SK-N-SH (cell line): Measurements from ENCODE around the gene PBX3. TPM values are rescaled to one million over a fixed set of nuclear protein-coding genes. Genes with fewer than 3 reads are reported as not detected.
A peak's percentile ranks its signal among the peaks of the same experiment; 100 is the strongest.

Experiments
- CTCF ChIA-PET: fragments of 300-600, 350-600 bp; formaldehyde crosslinking; extraction: SDS; loops from one replicate; lab custom pipeline; 2021; lab: Yijun Ruan, JAX
- POLR2A ChIA-PET: fragments of 350-600 bp; sonication (Branson Sonifier 250); formaldehyde crosslinking; extraction: SDS; loops from one replicate; lab custom pipeline; 2020; ENCODE audit warnings: antibody characterized with exemption, inconsistent platforms; lab: Yijun Ruan, JAX
- DNase-seq: peaks from one replicate; pipeline ENCODE4 v3.0.0; 2012
- H2AFZ ChIP-seq: fragments of 200-600 bp; sonication (generic); 2 replicates; pipeline ENCODE4 v1.8.1; 2016; ENCODE audit warnings: antibody characterized with exemption, mild to moderate bottlenecking, low read depth
- H3F3A ChIP-seq: fragments of 200-600 bp; sonication (generic); replicated peaks from 2 replicates; pipeline ENCODE3; 2016; ENCODE audit warnings: antibody characterized with exemption, mild to moderate bottlenecking; ENCODE audit not compliant: insufficient read depth
- H3K27ac ChIP-seq, 2 experiments: fragments of 200-500 bp in 1 of 2; fragments of 200-600 bp in 1 of 2; sonication (Bioruptor generic) in 1 of 2; sonication (generic), shearing (Covaris generic) in 1 of 2; 2 replicates each; pipeline versions ENCODE4 v1.5.1 to v1.6.1; 2014 to 2016; ENCODE audit warnings: low read depth in 2 of 2, inconsistent platforms in 1 of 2, low read length in 1 of 2, mild to moderate bottlenecking in 1 of 2, mixed read lengths in 1 of 2
- H3K27me3 ChIP-seq: fragments of 200-600 bp; sonication (generic), shearing (Covaris generic); 2 replicates; pipeline ENCODE4 v1.6.1; 2016; ENCODE audit warnings: mixed run types; ENCODE audit not compliant: insufficient read depth
- H3K36me3 ChIP-seq, 2 experiments: fragments of 200-500 bp in 1 of 2; fragments of 200-600 bp in 1 of 2; sonication (Bioruptor generic) in 1 of 2; sonication (generic) in 1 of 2; replicated peaks in 1 of 2; 2 replicates each; pipeline versions ENCODE3 to v1.5.1; 2014 to 2016; ENCODE audit warnings: low read length in 1 of 2, mild to moderate bottlenecking in 1 of 2; ENCODE audit not compliant: insufficient read depth in 2 of 2, control insufficient read depth in 1 of 2
- H3K4me1 ChIP-seq, 2 experiments: fragments of 200-500 bp in 1 of 2; fragments of 200-600 bp in 1 of 2; sonication (Bioruptor generic) in 1 of 2; sonication (generic), shearing (Covaris generic) in 1 of 2; 2 replicates each; pipeline versions ENCODE4 v1.5.1 to v1.6.1; 2014 to 2016; ENCODE audit warnings: low read depth in 1 of 2, low read length in 1 of 2, mixed run types in 1 of 2; ENCODE audit not compliant: insufficient read depth in 2 of 2, control insufficient read depth in 1 of 2
- H3K4me2 ChIP-seq: fragments of 200-600 bp; sonication (generic), shearing (Covaris generic); 2 replicates; pipeline ENCODE4 v1.6.1; 2017; ENCODE audit warnings: mixed run types
- H3K4me3 ChIP-seq, 2 experiments: fragments of 200-500 bp in 1 of 2; fragments of 200-600 bp in 1 of 2; sonication (Bioruptor generic) in 1 of 2; sonication (generic), shearing (Covaris generic) in 1 of 2; 2 replicates each; pipeline versions ENCODE4 v1.5.1 to v1.8.1; 2014 to 2016; ENCODE audit warnings: low read depth in 2 of 2, inconsistent platforms in 1 of 2, low read length in 1 of 2, mild to moderate bottlenecking in 1 of 2, mixed read lengths in 1 of 2, moderate library complexity in 1 of 2
- H3K79me2 ChIP-seq: fragments of 200-600 bp; sonication (generic); 2 replicates; pipeline ENCODE4 v1.8.1; 2017; ENCODE audit warnings: mild to moderate bottlenecking; ENCODE audit not compliant: insufficient read depth
- H3K9ac ChIP-seq: fragments of 200-600 bp; sonication (generic); 2 replicates; pipeline ENCODE4 v1.6.1; 2017; ENCODE audit warnings: mixed run types
- H3K9me2 ChIP-seq: fragments of 200-600 bp; sonication (generic); 2 replicates; pipeline ENCODE4 v1.6.1; 2017; ENCODE audit warnings: mixed run types
- H3K9me3 ChIP-seq: fragments of 200-600 bp; sonication (generic); 2 replicates; pipeline ENCODE4 v1.6.1; 2017; ENCODE audit warnings: mixed run types, mild to moderate bottlenecking, moderate library complexity
- H4K20me1 ChIP-seq: fragments of 200-600 bp; sonication (generic); 2 replicates; pipeline ENCODE4 v1.6.1; 2017; ENCODE audit warnings: mild to moderate bottlenecking, mixed run types; ENCODE audit not compliant: insufficient read depth
- CTCF ChIP-seq: fragments of 200-600 bp; sonication (generic); IDR thresholded peaks from 2 replicates; pipeline ENCODE4 v1.6.1; 2017; ENCODE audit warnings: antibody characterized with exemption, mild to moderate bottlenecking, moderate library complexity
- EP300 ChIP-seq, 2 experiments: IDR thresholded peaks; 2 replicates each; pipeline versions ENCODE4 v1.4.0 to v1.6.1; 2012; ENCODE audit warnings: borderline replicate concordance in 1 of 2, low read depth in 1 of 2, low read length in 1 of 2
- FOXJ3 ChIP-seq: sonication (generic); formaldehyde crosslinking; IDR thresholded peaks from 2 replicates; pipeline ENCODE4 v1.5.1; 2020; ENCODE audit warnings: mild to moderate bottlenecking, missing genetic modification reagents
- FOXM1 ChIP-seq: IDR thresholded peaks from 2 replicates; pipeline ENCODE4 v1.4.0; 2012; ENCODE audit warnings: low read depth, mild to moderate bottlenecking
- GABPA ChIP-seq: IDR thresholded peaks from 2 replicates; pipeline ENCODE4 v1.4.0; 2012; ENCODE audit warnings: low read depth, mild to moderate bottlenecking
- GATA2 ChIP-seq: sonication (generic); formaldehyde crosslinking; IDR thresholded peaks from 2 replicates; pipeline ENCODE4 v1.5.0; 2020; ENCODE audit warnings: mild to moderate bottlenecking, missing genetic modification reagents
- MEF2A ChIP-seq: IDR thresholded peaks from 2 replicates; pipeline ENCODE4 v1.4.0; 2012; ENCODE audit warnings: low read depth, borderline replicate concordance
- MXI1 ChIP-seq: IDR thresholded peaks from 2 replicates; pipeline ENCODE4 v1.6.1; 2012; ENCODE audit warnings: mild to moderate bottlenecking, low read depth, low read length, improper control_type of control experiment
- NFIC ChIP-seq: IDR thresholded peaks from 2 replicates; pipeline ENCODE4 v1.4.0; 2012; ENCODE audit warnings: borderline replicate concordance
- PBX3 ChIP-seq: IDR thresholded peaks from 2 replicates; pipeline ENCODE4; 2012
- POLR2AphosphoS5 ChIP-seq: IDR thresholded peaks from 2 replicates; pipeline ENCODE4 v1.6.1; 2012; ENCODE audit warnings: low read depth, low read length
- RAD21 ChIP-seq: IDR thresholded peaks from 2 replicates; pipeline ENCODE4 v1.6.1; 2012; ENCODE audit warnings: mild to moderate bottlenecking, low read length
- RXRA ChIP-seq: IDR thresholded peaks from 2 replicates; pipeline ENCODE4 v1.4.0; 2012; ENCODE audit warnings: low read depth, mild to moderate bottlenecking, borderline replicate concordance
- TCF12 ChIP-seq: IDR thresholded peaks from 2 replicates; pipeline ENCODE4 v1.4.0; 2012
- TEAD4 ChIP-seq: IDR thresholded peaks from 2 replicates; pipeline ENCODE4 v1.4.0; 2012; ENCODE audit warnings: mild to moderate bottlenecking, borderline replicate concordance; ENCODE audit not compliant: insufficient read depth
- USF1 ChIP-seq: IDR thresholded peaks from 2 replicates; pipeline ENCODE4 v1.4.0; 2012; ENCODE audit warnings: low read depth, borderline replicate concordance
- YY1 ChIP-seq: IDR thresholded peaks from 2 replicates; pipeline ENCODE4 v1.4.0; 2012; ENCODE audit warnings: low read depth, mild to moderate bottlenecking
- ZBTB33 ChIP-seq: IDR thresholded peaks from 2 replicates; pipeline ENCODE4 v1.4.0; 2012; ENCODE audit warnings: low read depth, borderline replicate concordance
- WGBS: methylation state at CpG from one replicate; pipeline ENCODE4 v1.1.6; 2017; ENCODE audit warnings: low lambda C conversion rate; 5-methylcytosine and 5-hydroxymethylcytosine counted together
- polyA plus RNA-seq, 3 experiments: library from polyadenylated mRNA; depleted of rRNA; stranded (reverse); fragments of >200 nt; gene quantifications; 2 replicates each; pipeline ENCODE4 v1.2.3, GENCODE V29; 2012

Gene PBX3
- polyA plus RNA-seq, 1 of the 3 experiments (the other 2 are of a cell fraction): 73.0 TPM

GRCh38 chr9:125805586-125805985 is 58.4 kb downstream of the PBX3 start:
- no peak overlapping the region for H3K4me3 ChIP-seq
- ChIA-PET POLR2A (no interaction called here), CTCF (no interaction called here)
- H3K4me2 ChIP-seq: peak overlapping the region; percentile 5; the same call in 1 of the 2 replicates
- peaks cover 15% of the 10 kb centered on the region for H3F3A ChIP-seq
- TF ChIP-seq FOXJ3 (CRISPR knock-in tag) (no peak), GATA2 (CRISPR knock-in tag) (no peak)
- no peak overlapping the region for H2AFZ ChIP-seq
- H3K9me2 ChIP-seq: no peaks in the 10 kb centered on the region
- peaks cover 75% of the 10 kb centered on the region for H4K20me1 ChIP-seq
- peaks cover 0 to 40% of the 10 kb centered on the region in 2 experiments for H3K36me3 ChIP-seq
- no peaks in the 10 kb centered on the region for H3K9me3 ChIP-seq
- peaks cover 98% of the 10 kb centered on the region for H3K79me2 ChIP-seq
- H3K27me3 ChIP-seq: no peaks in the 10 kb centered on the region
- peak overlapping the region in 1 of 2 experiments; percentile 51; a peak in 1 of 4 replicates for H3K27ac ChIP-seq
- H3K9ac ChIP-seq: no peak overlapping the region
- no peak for DNase-seq
- H3K4me1 ChIP-seq: peaks cover 2 to 14% of the 10 kb centered on the region in 2 experiments; a peak in 3 of 4 replicates

GRCh38 chr9:125807079-125807478 is 59.9 kb downstream of the PBX3 start:
- no peak for DNase-seq
- Histone ChIP-seq H3K27me3 (no peaks in the 10 kb centered on the region), H3K9ac (no peak overlapping the region), H4K20me1 (peaks cover 88% of the 10 kb centered on the region), H2AFZ (no peak overlapping the region), H3K4me1 (peaks cover 2 to 14% of the 10 kb centered on the region in 2 experiments; a peak in 3 of 4 replicates), H3K4me3 (no peak overlapping the region), H3K36me3 (peaks cover 0 to 29% of the 10 kb centered on the region in 2 experiments), H3K79me2 (peaks cover 99% of the 10 kb centered on the region), H3K9me2 (no peaks in the 10 kb centered on the region), H3K4me2 (no peak overlapping the region), H3F3A (peaks cover 15% of the 10 kb centered on the region), H3K9me3 (no peaks in the 10 kb centered on the region), H3K27ac (no peak overlapping the region)
- WGBS: 89% methylated on average over 3 of the region's 3 CpGs
- ChIA-PET POLR2A (no interaction called here), CTCF (interaction anchor here (0.6 kb wide), 1 partner anchor 92 kb away, joined by 3 read pairs; no protein-coding TSS in a partner anchor)
- no peak for TF ChIP-seq POLR2AphosphoS5
- TF ChIP-seq RXRA: no peak
- TF ChIP-seq FOXM1: no peak
- TF ChIP-seq MXI1: no peak
- TF ChIP-seq USF1: no peak
- no peak for TF ChIP-seq YY1
- TF ChIP-seq CTCF: no peak
- no peak for TF ChIP-seq RAD21
- TF ChIP-seq PBX3: no peak
- no peak for TF ChIP-seq TCF12
- no peak for TF ChIP-seq EP300 (IDR thresholded peaks at IDR 0.05; ENCODE audit: borderline replicate concordance in 1 of 2, low read depth in 1 of 2, low read length in 1 of 2)
- no peak for TF ChIP-seq TEAD4
- TF ChIP-seq ZBTB33: no peak
- TF ChIP-seq FOXJ3 (CRISPR knock-in tag): no peak
- no peak for TF ChIP-seq NFIC
- TF ChIP-seq MEF2A: no peak
- TF ChIP-seq GABPA: no peak
